Activated CD8-positive, alpha-beta memory T cell treated with anti-CD3 and anti-CD28 coated beads for 1 hour (primary cell): ENCODE data around the gene CPNE8.

Experiments used
- DNase-seq, 2 donors: peaks; one replicate each; pipeline ENCODE4 v3.0.0-alpha.2; 2020; ENCODE audit warnings: low read depth in 1 of 2; ENCODE audit errors: extremely low read depth in 1 of 2

CPNE8 gene

GRCh38 chr12:38653650-38654049, 251.7 kb downstream of the CPNE8 start:
- no peak for DNase-seq

- no peak for DNase-seq
These were observed 256.6 kb downstream of the CPNE8 start for GRCh38 chr12:38648813-38649212.

- no peak for DNase-seq
These were observed 259.2 kb downstream of the CPNE8 start for GRCh38 chr12:38646146-38646545.

GRCh38 chr12:38639625-38640024, 265.8 kb downstream of the CPNE8 start:
- DNase-seq, result no peak

- no peak for DNase-seq
These were observed 267.0 kb downstream of the CPNE8 start for GRCh38 chr12:38638401-38638800.

- DNase-seq, result no peak
These were observed 271.9 kb downstream of the CPNE8 start for GRCh38 chr12:38633511-38633910.

- no peak for DNase-seq
These were observed 276.3 kb downstream of the CPNE8 start for GRCh38 chr12:38629064-38629463.

- no peak for DNase-seq
These were observed 277.1 kb downstream of the CPNE8 start for GRCh38 chr12:38628288-38628687.

GRCh38 chr12:38625306-38625705, 280.1 kb downstream of the CPNE8 start:
- no peak for DNase-seq

- DNase-seq, result no peak
These were observed 291.2 kb downstream of the CPNE8 start for GRCh38 chr12:38614171-38614570.

GRCh38 chr12:38610808-38611350, 294.5 kb downstream of the CPNE8 start:
- no peak for DNase-seq

- DNase-seq, result no peak
These were observed 298.1 kb downstream of the CPNE8 start for GRCh38 chr12:38607295-38607694.
